ENCODE data around the gene AMELX. TPM values are rescaled to one million over a fixed set of nuclear protein-coding genes. Genes with fewer than 3 reads are reported as not detected.
A peak's percentile ranks its signal among the peaks of the same experiment; 100 is the strongest.

The AMELX gene
- total and polyA plus RNA-seq, 8 donors, result not detected

- WGBS, 2 donors, result 44 to 56% methylated on average over 5 of the region's 5 CpGs
- no peaks in the 10 kb centered on the region for H3K4me1 ChIP-seq
- H3K27ac ChIP-seq, result no peak overlapping the region
- peaks cover 0 to 11% (median 0%) of the 10 kb centered on the region in 4 donors for H3K27me3 ChIP-seq
- ATAC-seq, result no peak
- H3K4me3 ChIP-seq, result no peak overlapping the region
- no peaks in the 10 kb centered on the region for H3K9me3 ChIP-seq
- DNase-seq, result no peak
- FAIRE-seq, result no peak
- H3K36me3 ChIP-seq, result no peaks in the 10 kb centered on the region
- intact Hi-C loops (cut with DNase I), result no loop called here
- TF ChIP-seq CTCF (IDR thresholded peaks at IDR 0.05), result no peak
Observed at GRCh38 chrX:11296051-11296450, 2.8 kb downstream of the AMELX start.

GRCh38 chrX:11298600-11298999, 5.4 kb downstream of the AMELX start:
- no peak for ATAC-seq
- DNase-seq, result peak in 1 of 6 donors; percentile 47

GRCh38 chrX:11304829-11305228, 11.6 kb downstream of the AMELX start:
- DNase-seq (no peak), FAIRE-seq (no peak), ATAC-seq (no peak)
- peaks cover 0 to 6% (median 0%) of the 10 kb centered on the region in 4 donors for H3K27me3 ChIP-seq
- WGBS, 2 donors, result 83% methylated on average over 6 of the region's 6 CpGs
- intact Hi-C loops (cut with DNase I), result no loop called here
- no peaks in the 10 kb centered on the region for H3K4me1 ChIP-seq
- H3K9me3 ChIP-seq, result no peaks in the 10 kb centered on the region
- no peak overlapping the region for H3K4me3 ChIP-seq
- no peak for TF ChIP-seq CTCF (IDR thresholded peaks at IDR 0.05)
- no peaks in the 10 kb centered on the region for H3K36me3 ChIP-seq
- H3K27ac ChIP-seq, result no peak overlapping the region

More at GRCh38 chrX:11298600-11298999, 5.4 kb downstream of the AMELX start:
- Histone ChIP-seq H3K9me3 (no peaks in the 10 kb centered on the region), H3K27ac (no peak overlapping the region), H3K36me3 (no peaks in the 10 kb centered on the region), H3K27me3 (peaks cover 0 to 11% (median 0%) of the 10 kb centered on the region in 4 donors), H3K4me1 (no peaks in the 10 kb centered on the region), H3K4me3 (no peak overlapping the region)
- TF ChIP-seq CTCF (IDR thresholded peaks at IDR 0.05), result no peak
- FAIRE-seq, result no peak
- intact Hi-C loops (cut with DNase I), result no loop called here
- 83 to 85% methylated on average over 9 of the region's 9 CpGs for WGBS, 2 donors

GRCh38 chrX:11305641-11306040, 12.4 kb downstream of the AMELX start:
- TF ChIP-seq CTCF (IDR thresholded peaks at IDR 0.05), result no peak
- H3K27ac ChIP-seq, result no peak overlapping the region
- H3K9me3 ChIP-seq, result no peaks in the 10 kb centered on the region
- H3K27me3 ChIP-seq, result peaks cover 0 to 11% (median 0%) of the 10 kb centered on the region in 4 donors
- H3K4me3 ChIP-seq, result no peak overlapping the region
- intact Hi-C loops (cut with DNase I), result no loop called here
- 29 to 39% methylated on average over 1 of the region's 1 CpG for WGBS, 2 donors
- no peaks in the 10 kb centered on the region for H3K36me3 ChIP-seq
- DNase-seq (no peak), ATAC-seq (no peak), FAIRE-seq (no peak)
- H3K4me1 ChIP-seq, result no peaks in the 10 kb centered on the region

- Histone ChIP-seq H3K27me3 (peaks cover 0 to 11% (median 0%) of the 10 kb centered on the region in 4 donors), H3K27ac (no peak overlapping the region), H3K9me3 (no peaks in the 10 kb centered on the region), H3K36me3 (no peaks in the 10 kb centered on the region), H3K4me3 (no peak overlapping the region), H3K4me1 (no peaks in the 10 kb centered on the region)
- TF ChIP-seq CTCF (IDR thresholded peaks at IDR 0.05), result no peak
- FAIRE-seq, result no peak
- no peak for DNase-seq
- WGBS, 2 donors, result 64 to 65% methylated on average over 5 of the region's 5 CpGs
- intact Hi-C loops (cut with DNase I), result no loop called here
- ATAC-seq, result no peak
Observed at GRCh38 chrX:11309220-11309619, 16.0 kb downstream of the AMELX start.
